Neural cell (in vitro differentiated cells): ENCODE measurements around the gene DNAJC5. TPM values are rescaled to one million over a fixed set of nuclear protein-coding genes. Genes with fewer than 3 reads are reported as not detected.

Source experiments
- H2AFZ ChIP-seq: fragments of 200-600, 300-800 bp; sonication (generic), shearing (Covaris generic); 2 replicates; pipeline ENCODE4 v1.6.0; 2014; ENCODE audit warnings: low read depth, mild to moderate bottlenecking, antibody characterized with exemption, low read length, moderate library complexity
- H3F3A ChIP-seq: fragments of 200-600 bp; shearing (Covaris generic); 2 replicates; pipeline ENCODE4 v1.6.1; 2016; ENCODE audit warnings: mild to moderate bottlenecking, moderate library complexity, mixed read lengths, antibody characterized with exemption, low read length; ENCODE audit not compliant: insufficient read depth, poor library complexity, severe bottlenecking
- H3K27ac ChIP-seq: fragments of 200-600, 300-800 bp; sonication (generic), shearing (Covaris generic); 2 replicates; pipeline ENCODE4 v1.5.1; 2014; ENCODE audit warnings: mild to moderate bottlenecking, low read length, moderate library complexity
- H3K27me3 ChIP-seq: fragments of 300-800, 200-600 bp; sonication (generic), shearing (Covaris generic); 2 replicates; pipeline ENCODE4 v1.6.0; 2014; ENCODE audit warnings: mild to moderate bottlenecking, low read depth, low read length, moderate library complexity; ENCODE audit not compliant: insufficient read depth
- H3K36me3 ChIP-seq: fragments of 300-800, 200-600 bp; sonication (generic), shearing (Covaris generic); 2 replicates; pipeline ENCODE4 v1.5.1; 2014; ENCODE audit warnings: mild to moderate bottlenecking, antibody characterized with exemption, low read length, moderate library complexity; ENCODE audit not compliant: insufficient read depth
- H3K4me2 ChIP-seq: fragments of 300-800, 200-600 bp; sonication (generic), shearing (Covaris generic); 2 replicates; pipeline ENCODE4 v1.6.0; 2014; ENCODE audit warnings: mild to moderate bottlenecking, low read length
- H3K4me3 ChIP-seq: fragments of 300-800, 200-600 bp; sonication (generic), shearing (Covaris generic); 2 replicates; pipeline ENCODE4 v1.5.1; 2014; ENCODE audit warnings: mild to moderate bottlenecking, low read length, moderate library complexity
- H3K79me2 ChIP-seq: fragments of 200-600 bp; shearing (Covaris generic); replicated peaks from 2 replicates; pipeline ENCODE4 v1.6.0; 2014; ENCODE audit warnings: mild to moderate bottlenecking, low read length, moderate library complexity; ENCODE audit not compliant: insufficient read depth
- H3K9ac ChIP-seq: fragments of 300-800, 200-600 bp; sonication (generic), shearing (Covaris generic); 2 replicates; pipeline ENCODE4 v1.6.1; 2016; ENCODE audit warnings: mild to moderate bottlenecking, low read length, mixed read lengths
- H3K9me2 ChIP-seq: fragments of 200-600 bp; shearing (Covaris generic); 2 replicates; pipeline ENCODE4 v1.6.1; 2016; ENCODE audit warnings: mild to moderate bottlenecking, low read length, mixed read lengths; ENCODE audit not compliant: insufficient read depth
- H3K9me3 ChIP-seq: fragments of 200-600, 300-800 bp; sonication (generic), shearing (Covaris generic); 2 replicates; pipeline ENCODE4 v1.6.1; 2016; ENCODE audit warnings: mild to moderate bottlenecking, mixed run types, low read length, moderate library complexity, mixed read lengths
- H4K20me1 ChIP-seq: fragments of 200-600 bp; shearing (Covaris generic); 2 replicates; pipeline ENCODE4 v1.6.1; 2016; ENCODE audit warnings: mild to moderate bottlenecking, mixed run types; ENCODE audit not compliant: insufficient read depth
- CTCF ChIP-seq: fragments of 450-650 bp; IDR thresholded peaks from 2 replicates; pipeline ENCODE4 v1.5.1; 2014; ENCODE audit warnings: antibody characterized with exemption, mild to moderate bottlenecking, moderate library complexity; ENCODE audit not compliant: poor library complexity, severe bottlenecking
- EP300 ChIP-seq: fragments of 450-650 bp; conservative IDR thresholded peaks from 2 replicates; pipeline ENCODE4 v1.6.1; 2014; ENCODE audit warnings: antibody characterized with exemption, mild to moderate bottlenecking, moderate library complexity; ENCODE audit not compliant: poor library complexity, severe bottlenecking
- EZH2 ChIP-seq: fragments of 200-600, 300-800 bp; shearing (Covaris generic), sonication (generic); IDR thresholded peaks from 2 replicates; pipeline ENCODE4 v1.6.1; 2014; ENCODE audit warnings: antibody characterized with exemption, low read length, borderline replicate concordance, mild to moderate bottlenecking; ENCODE audit not compliant: insufficient read depth, poor library complexity, severe bottlenecking
- MXI1 ChIP-seq: fragments of 450-650 bp; conservative IDR thresholded peaks from 2 replicates; pipeline ENCODE4 v1.6.1; 2014; ENCODE audit warnings: antibody characterized with exemption, mild to moderate bottlenecking; ENCODE audit not compliant: poor library complexity, severe bottlenecking
- POLR2AphosphoS5 ChIP-seq: IDR thresholded peaks from 2 replicates; pipeline ENCODE4 v1.6.1; 2012
- RAD21 ChIP-seq: fragments of 450-650 bp; conservative IDR thresholded peaks from 2 replicates; pipeline ENCODE4 v1.6.1; 2014; ENCODE audit warnings: antibody characterized with exemption, mild to moderate bottlenecking, moderate library complexity
- SMC3 ChIP-seq: fragments of 450-650 bp; conservative IDR thresholded peaks from 2 replicates; pipeline ENCODE4 v1.6.1; 2014; ENCODE audit warnings: antibody characterized with exemption, mild to moderate bottlenecking, moderate library complexity; ENCODE audit not compliant: poor library complexity
- TAF1 ChIP-seq: IDR thresholded peaks from 2 replicates; pipeline ENCODE4 v1.6.1; 2012; ENCODE audit warnings: low read depth
- polyA plus RNA-seq: library from polyadenylated mRNA; depleted of rRNA; stranded (reverse); fragments of >200 nt; gene quantifications from 2 replicates; pipeline ENCODE4 v1.2.3, GENCODE V29; 2014
- TF ChIP-seq, protein P1 (sequence below): IDR thresholded peaks from 2 replicates; pipeline ENCODE4 v1.6.1; 2012; ENCODE audit warnings: borderline replicate concordance

The DNAJC5 gene
- polyA plus RNA-seq, 1 donor from 2014 or later = 82.8 TPM

DNA sequence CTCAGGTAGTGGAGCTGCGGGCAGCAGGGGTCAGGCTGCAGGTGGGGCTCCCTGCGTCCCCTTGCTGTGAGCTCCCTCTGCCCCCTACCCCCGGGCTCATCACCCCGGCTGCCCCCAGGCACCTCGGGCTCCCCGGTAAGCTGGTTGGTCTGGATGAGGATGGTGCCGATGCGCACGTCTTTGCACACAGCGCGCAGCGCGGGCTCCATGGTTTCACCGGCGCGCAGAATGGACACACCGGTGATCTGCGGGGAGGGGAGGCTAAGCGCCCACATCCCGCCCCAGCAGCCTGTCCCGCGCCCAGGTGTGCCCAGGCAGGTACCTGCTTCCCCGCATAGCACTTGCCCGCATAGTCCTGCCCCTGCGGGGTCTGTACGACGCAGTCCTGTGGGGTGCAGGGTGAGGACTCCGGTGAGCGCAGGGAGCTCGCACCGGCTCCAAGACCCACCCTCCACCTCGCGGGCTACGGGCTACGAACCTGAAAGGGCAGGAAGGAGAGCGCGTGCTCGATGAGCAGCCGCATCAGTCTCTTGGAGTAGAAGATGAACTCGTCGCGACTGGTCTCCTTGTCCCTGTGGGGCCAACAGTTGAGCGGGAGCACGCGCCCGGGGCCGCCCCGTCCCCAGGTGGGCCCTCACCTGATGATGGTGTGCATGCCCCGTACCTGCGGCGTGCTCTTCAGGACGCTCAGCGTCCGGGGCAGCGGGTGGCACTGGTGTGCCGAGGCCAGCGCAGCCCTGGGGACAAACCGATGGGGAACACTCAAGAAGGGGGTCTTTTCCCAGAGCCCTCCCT, 45.7 kb downstream of the DNAJC5 start:
- no peaks in the 10 kb centered on the region for H3K79me2 ChIP-seq
- no peaks in the 10 kb centered on the region for H3K9me3 ChIP-seq
- no peak overlapping the region for H3K4me3 ChIP-seq
- no peak overlapping the region for H3K9ac ChIP-seq
- H3K36me3 ChIP-seq = no peaks in the 10 kb centered on the region
- H3K27ac ChIP-seq = no peak overlapping the region
- TF ChIP-seq RAD21 = no peak
- no peak for TF ChIP-seq TAF1
- TF ChIP-seq EP300 = no peak
- TF ChIP-seq MXI1 = no peak
- TF ChIP-seq EZH2 = no peak
- no peak for TF ChIP-seq SMC3
- no peak for TF ChIP-seq CTCF
- TF ChIP-seq, protein P1, sequence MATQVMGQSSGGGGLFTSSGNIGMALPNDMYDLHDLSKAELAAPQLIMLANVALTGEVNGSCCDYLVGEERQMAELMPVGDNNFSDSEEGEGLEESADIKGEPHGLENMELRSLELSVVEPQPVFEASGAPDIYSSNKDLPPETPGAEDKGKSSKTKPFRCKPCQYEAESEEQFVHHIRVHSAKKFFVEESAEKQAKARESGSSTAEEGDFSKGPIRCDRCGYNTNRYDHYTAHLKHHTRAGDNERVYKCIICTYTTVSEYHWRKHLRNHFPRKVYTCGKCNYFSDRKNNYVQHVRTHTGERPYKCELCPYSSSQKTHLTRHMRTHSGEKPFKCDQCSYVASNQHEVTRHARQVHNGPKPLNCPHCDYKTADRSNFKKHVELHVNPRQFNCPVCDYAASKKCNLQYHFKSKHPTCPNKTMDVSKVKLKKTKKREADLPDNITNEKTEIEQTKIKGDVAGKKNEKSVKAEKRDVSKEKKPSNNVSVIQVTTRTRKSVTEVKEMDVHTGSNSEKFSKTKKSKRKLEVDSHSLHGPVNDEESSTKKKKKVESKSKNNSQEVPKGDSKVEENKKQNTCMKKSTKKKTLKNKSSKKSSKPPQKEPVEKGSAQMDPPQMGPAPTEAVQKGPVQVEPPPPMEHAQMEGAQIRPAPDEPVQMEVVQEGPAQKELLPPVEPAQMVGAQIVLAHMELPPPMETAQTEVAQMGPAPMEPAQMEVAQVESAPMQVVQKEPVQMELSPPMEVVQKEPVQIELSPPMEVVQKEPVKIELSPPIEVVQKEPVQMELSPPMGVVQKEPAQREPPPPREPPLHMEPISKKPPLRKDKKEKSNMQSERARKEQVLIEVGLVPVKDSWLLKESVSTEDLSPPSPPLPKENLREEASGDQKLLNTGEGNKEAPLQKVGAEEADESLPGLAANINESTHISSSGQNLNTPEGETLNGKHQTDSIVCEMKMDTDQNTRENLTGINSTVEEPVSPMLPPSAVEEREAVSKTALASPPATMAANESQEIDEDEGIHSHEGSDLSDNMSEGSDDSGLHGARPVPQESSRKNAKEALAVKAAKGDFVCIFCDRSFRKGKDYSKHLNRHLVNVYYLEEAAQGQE = no peak
- TF ChIP-seq POLR2AphosphoS5 = no peak
- H4K20me1 ChIP-seq = no peaks in the 10 kb centered on the region
- no peak overlapping the region for H2AFZ ChIP-seq
- no peaks in the 10 kb centered on the region for H3F3A ChIP-seq
- H3K27me3 ChIP-seq = no peaks in the 10 kb centered on the region
- H3K4me2 ChIP-seq = no peak overlapping the region
- H3K9me2 ChIP-seq = no peaks in the 10 kb centered on the region

GRCh38 chr20:63941282-63942081, 46.6 kb downstream of the DNAJC5 start:
- H3K4me3 ChIP-seq = no peak overlapping the region
- no peaks in the 10 kb centered on the region for H3K27me3 ChIP-seq
- H3K27ac ChIP-seq = no peak overlapping the region
- TF ChIP-seq RAD21 (no peak), CTCF (no peak), EZH2 (no peak), POLR2AphosphoS5 (no peak), SMC3 (no peak), EP300 (no peak), MXI1 (no peak), TAF1 (no peak)
- TF ChIP-seq, protein P1 = no peak
- no peaks in the 10 kb centered on the region for H3K36me3 ChIP-seq
- peaks cover 1% of the 10 kb centered on the region for H3K79me2 ChIP-seq
- H3K9me2 ChIP-seq = no peaks in the 10 kb centered on the region
- H3K9ac ChIP-seq = no peak overlapping the region
- no peaks in the 10 kb centered on the region for H4K20me1 ChIP-seq
- H3F3A ChIP-seq = no peaks in the 10 kb centered on the region
- H3K9me3 ChIP-seq = no peaks in the 10 kb centered on the region
- H2AFZ ChIP-seq = no peak overlapping the region
- no peak overlapping the region for H3K4me2 ChIP-seq
